HCT116 (cell line): ENCODE measurements around the gene LDHAL6B. TPM values are rescaled to one million over a fixed set of nuclear protein-coding genes. Genes with fewer than 3 reads are reported as not detected.
A peak's percentile ranks its signal among the peaks of the same experiment; 100 is the strongest.

Experiments
- ATAC-seq: fragments of 200-7000 bp; cut with Tn5 transposase; 2 replicates; pipeline ENCODE4 v1.9.1; 2020; ENCODE audit warnings: mild to moderate bottlenecking, moderate library complexity
- BruUV-seq: library from RNA; stranded (reverse); fragments of 400-500 nt; replicated peaks from 2 replicates; lab custom pipeline; 2021; lab: Mats Ljungman, UMichigan
- CTCF ChIA-PET: fragments of 300-600 bp; sonication (Branson Sonifier 250); formaldehyde crosslinking; loops from one replicate; lab custom pipeline; 2021; ENCODE audit warnings: antibody characterized with exemption; lab: Charles Lee
- POLR2A ChIA-PET: fragments of 300-600, 350-600 bp; sonication (Branson Sonifier 250); formaldehyde crosslinking; loops from one replicate; lab custom pipeline; 2021; ENCODE audit warnings: antibody characterized with exemption; lab: Charles Lee
- RAD21 ChIA-PET, 2 experiments: fragments of 300-600 bp; sonication (Branson Sonifier 250); formaldehyde crosslinking; loops; one replicate each; lab custom pipeline; 2023; ENCODE audit warnings: low total read pairs in 2 of 2; ENCODE audit not compliant: uncharacterized antibody in 2 of 2, unreplicated experiment in 2 of 2, low non-redundant PET in 1 of 2; lab: Charles Lee
- DNase-seq: peaks from one replicate; pipeline ENCODE4 v3.0.0-alpha.2; 2010; ENCODE audit warnings: low read depth, low spot score
- H2AFZ ChIP-seq: fragments of 200-600 bp; shearing (Covaris generic), sonication (generic); 2 replicates; pipeline ENCODE4 v1.6.1; 2017; ENCODE audit warnings: low read depth, mixed run types, mixed read lengths, antibody characterized with exemption, low read length; ENCODE audit not compliant: poor library complexity, severe bottlenecking
- H3K27ac ChIP-seq: 2 replicates; pipeline ENCODE4 v1.5.1; 2012; ENCODE audit warnings: low read depth, low read length
- H3K27me3 ChIP-seq: fragments of 200-600 bp; sonication (generic); 2 replicates; pipeline ENCODE4 v1.6.1; 2016; ENCODE audit warnings: mixed run types, low read length, mixed read lengths; ENCODE audit not compliant: insufficient read depth
- H3K36me3 ChIP-seq, 2 experiments: fragments of 200-500 bp in 1 of 2; fragments of 200-600 bp in 1 of 2; sonication (Bioruptor generic) in 1 of 2; sonication (generic) in 1 of 2; 2 replicates each; pipeline versions ENCODE4 v1.5.1 to v1.6.1; 2014 to 2016; ENCODE audit warnings: low read length in 2 of 2, inconsistent platforms in 1 of 2, mixed read lengths in 1 of 2, mixed run types in 1 of 2; ENCODE audit not compliant: insufficient read depth in 2 of 2, control insufficient read depth in 1 of 2
- H3K4me1 ChIP-seq, 2 experiments: fragments of 200-600 bp in 1 of 2; sonication (generic) in 1 of 2; 2 replicates each; pipeline versions ENCODE4 v1.5.1 to v1.6.1; 2012 to 2017; ENCODE audit warnings: low read length in 2 of 2, inconsistent platforms in 1 of 2, mild to moderate bottlenecking in 1 of 2, mixed read lengths in 1 of 2, mixed run types in 1 of 2, moderate library complexity in 1 of 2; ENCODE audit not compliant: insufficient read depth in 2 of 2, control insufficient read depth in 1 of 2
- H3K4me2 ChIP-seq: fragments of 200-600 bp; sonication (generic); 2 replicates; pipeline ENCODE4 v1.6.1; 2017; ENCODE audit warnings: mixed run types, low read length, mixed read lengths
- H3K4me3 ChIP-seq, 2 experiments: fragments of 200-600 bp in 1 of 2; sonication (generic) in 1 of 2; replicated peaks in 1 of 2; 2 replicates each; pipeline ENCODE4 v1.5.1; 2011 to 2016; ENCODE audit warnings: low read length in 2 of 2, control low read depth in 1 of 2, low read depth in 1 of 2, mild to moderate bottlenecking in 1 of 2, mixed read lengths in 1 of 2, mixed run types in 1 of 2
- H3K79me2 ChIP-seq: fragments of 200-600 bp; sonication (generic); 2 replicates; pipeline ENCODE4 v1.6.1; 2017; ENCODE audit warnings: mild to moderate bottlenecking, mixed run types, low read length, moderate library complexity, mixed read lengths; ENCODE audit not compliant: insufficient read depth
- H3K9ac ChIP-seq: fragments of 200-600 bp; sonication (generic); 2 replicates; pipeline ENCODE4 v1.6.1; 2016; ENCODE audit warnings: low read length, mixed read lengths
- H3K9me2 ChIP-seq: fragments of 200-600 bp; sonication (generic), shearing (Covaris generic); 2 replicates; pipeline ENCODE4 v1.6.1; 2017; ENCODE audit warnings: mixed run types, mild to moderate bottlenecking, moderate library complexity; ENCODE audit not compliant: insufficient read depth
- H3K9me3 ChIP-seq, 2 experiments: fragments of 200-500 bp in 1 of 2; fragments of 200-600 bp in 1 of 2; sonication (Bioruptor generic) in 1 of 2; sonication (generic) in 1 of 2; 2 replicates each; pipeline ENCODE4 v1.6.1; 2014 to 2017; ENCODE audit warnings: low read length in 2 of 2, mixed read lengths in 2 of 2, inconsistent platforms in 1 of 2, low read depth in 1 of 2, mild to moderate bottlenecking in 1 of 2, mixed run types in 1 of 2, moderate library complexity in 1 of 2; ENCODE audit not compliant: control insufficient read depth in 1 of 2, insufficient read depth in 1 of 2
- H4K20me1 ChIP-seq: fragments of 200-600 bp; sonication (generic), shearing (Covaris generic); 2 replicates; pipeline ENCODE4 v1.6.1; 2017; ENCODE audit warnings: mixed run types, mild to moderate bottlenecking, moderate library complexity; ENCODE audit not compliant: insufficient read depth
- CEBPB ChIP-seq: IDR thresholded peaks from 2 replicates; pipeline ENCODE4 v1.6.1; 2012; ENCODE audit warnings: low read depth
- ELF1 ChIP-seq: IDR thresholded peaks from 2 replicates; pipeline ENCODE4 v1.6.1; 2012; ENCODE audit warnings: low read depth, borderline replicate concordance
- JUND ChIP-seq: IDR thresholded peaks from 2 replicates; pipeline ENCODE4 v1.6.1; 2012
- RAD21 ChIP-seq: IDR thresholded peaks from 2 replicates; pipeline ENCODE4 v1.6.1; 2012; ENCODE audit warnings: low read depth, mild to moderate bottlenecking
- ZFX ChIP-seq: fragments of 450-650 bp; IDR thresholded peaks from 2 replicates; pipeline ENCODE4 v1.6.1; 2017
- ZNF274 ChIP-seq: fragments of 200-500 bp; sonication (Bioruptor generic); IDR thresholded peaks from 2 replicates; pipeline ENCODE4 v1.6.1; 2014; ENCODE audit warnings: mild to moderate bottlenecking, low read depth, low read length, inconsistent platforms
- intact Hi-C: fragments of 100-400 bp; cut with micrococcal nuclease; formaldehyde crosslinking; loops from 2 replicates; pipeline ENCODE4 v1.10.0; 2022
- total RNA-seq: library from RNA; stranded (reverse); gene quantifications from one replicate; pipeline ENCODE4 v1.2.1, GENCODE V29; 2021; ENCODE audit not compliant: unreplicated experiment
- TF ChIP-seq, protein P1 (sequence below), 3 experiments: fragments of 200-600 bp in 1 of 3; sonication (generic) in 1 of 3; IDR thresholded peaks in 2 of 3; conservative IDR thresholded peaks in 1 of 3; 2 replicates each; pipeline ENCODE4 v1.5.1; 2012 to 2017; ENCODE audit warnings: low read depth in 2 of 3, low read length in 2 of 3, antibody characterized with exemption in 1 of 3, borderline replicate concordance in 1 of 3, control low read depth in 1 of 3, mild to moderate bottlenecking in 1 of 3, mixed read lengths in 1 of 3, mixed run types in 1 of 3, moderate library complexity in 1 of 3; ENCODE audit not compliant: insufficient read depth in 1 of 3

The LDHAL6B gene
- total RNA-seq, 1 experiment from 2014 or later = not detected

DNA sequence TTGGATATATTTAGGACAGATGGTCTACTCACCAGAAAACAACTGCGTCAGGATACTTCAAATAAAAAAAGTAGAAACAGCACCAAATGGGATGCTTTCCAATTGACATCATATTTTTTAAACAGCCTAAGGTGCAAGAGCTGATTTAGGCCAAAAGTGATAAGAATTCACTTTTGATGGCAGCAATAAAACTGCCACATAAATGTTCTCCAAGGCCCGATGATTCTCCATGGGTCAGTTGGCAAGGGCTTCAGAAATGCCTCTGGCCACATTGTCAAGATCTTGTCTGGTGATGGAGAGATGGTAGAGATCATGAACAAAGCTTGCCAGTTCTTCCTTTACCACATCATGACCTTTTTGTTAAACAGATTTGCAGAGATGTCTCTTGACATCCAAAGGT lies 38.9 kb downstream of the LDHAL6B start:
- Histone ChIP-seq H3K27me3 (no peaks in the 10 kb centered on the region), H3K79me2 (peaks cover 4% of the 10 kb centered on the region; the same call in 1 of the 2 replicates), H3K36me3 (no peaks in the 10 kb centered on the region), H4K20me1 (no peaks in the 10 kb centered on the region), H3K4me2 (no peak overlapping the region), H3K4me3 (no peak overlapping the region), H3K9me3 (no peaks in the 10 kb centered on the region), H3K27ac (no peak overlapping the region)
- CTCF ChIA-PET = interaction anchor here (1.2 kb wide), 1 partner anchor 247 kb away, joined by 5 read pairs; no protein-coding TSS in a partner anchor
- intact Hi-C loops = loop anchor here (5.0 kb wide), 1 partner anchor 167 kb away; no protein-coding TSS in a partner anchor
- TF ChIP-seq ZFX (no peak), ELF1 (no peak), CEBPB (no peak), ZNF274 (no peak)
- TF ChIP-seq, all 23 proteins: peak for 0
- ATAC-seq (no peak), DNase-seq (no peak)
- BruUV-seq = no TSS peak
- ChIA-PET POLR2A (no interaction called here), RAD21 (no interaction called here)
- peaks cover 0 to 33% of the 10 kb centered on the region in 2 experiments; a peak in 2 of 4 replicates for H3K4me1 ChIP-seq
- no peaks in the 10 kb centered on the region for H3K9me2 ChIP-seq
- no peak overlapping the region for H2AFZ ChIP-seq
- H3K9ac ChIP-seq = no peak overlapping the region

DNA sequence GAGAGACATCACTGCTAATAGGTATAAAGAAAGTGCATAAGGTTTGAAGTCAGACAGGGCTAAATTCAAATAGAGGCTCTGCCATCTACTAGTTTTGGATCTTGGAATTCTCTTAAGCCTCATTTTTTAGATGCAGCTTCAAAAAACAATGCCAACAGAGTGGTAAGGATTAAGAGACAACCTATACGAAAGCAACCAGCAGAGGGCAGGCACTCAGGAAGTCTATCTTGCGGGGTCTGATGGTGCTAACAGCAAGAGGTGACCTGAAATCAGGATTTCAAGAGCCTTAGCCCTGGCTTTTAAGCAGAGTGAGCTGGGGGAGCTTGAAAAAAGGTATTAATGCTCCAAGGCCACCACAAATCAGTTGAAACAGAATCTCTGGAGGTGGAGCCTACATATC lies 40.7 kb downstream of the LDHAL6B start:
- H3K4me1 ChIP-seq = peaks cover 0 to 37% of the 10 kb centered on the region in 2 experiments; a peak in 2 of 4 replicates
- no peaks in the 10 kb centered on the region for H3K36me3 ChIP-seq
- ChIA-PET RAD21 (interaction anchor here in 1 of 2 experiments (1.2 kb wide), 1 partner anchor 66 kb away, joined by 3 read pairs; no protein-coding TSS in a partner anchor), POLR2A (interaction anchor here (1.5 kb wide), 1 partner anchor 125 kb away, joined by 6 read pairs; the partner anchor contains the start of gene MYO1E), CTCF (interaction anchor here (0.5 to 2.3 kb wide), 12 partner anchors 10 to 282 kb away, joined by 3 to 9 read pairs (median 4); no protein-coding TSS in a partner anchor)
- TF ChIP-seq, protein P1, sequence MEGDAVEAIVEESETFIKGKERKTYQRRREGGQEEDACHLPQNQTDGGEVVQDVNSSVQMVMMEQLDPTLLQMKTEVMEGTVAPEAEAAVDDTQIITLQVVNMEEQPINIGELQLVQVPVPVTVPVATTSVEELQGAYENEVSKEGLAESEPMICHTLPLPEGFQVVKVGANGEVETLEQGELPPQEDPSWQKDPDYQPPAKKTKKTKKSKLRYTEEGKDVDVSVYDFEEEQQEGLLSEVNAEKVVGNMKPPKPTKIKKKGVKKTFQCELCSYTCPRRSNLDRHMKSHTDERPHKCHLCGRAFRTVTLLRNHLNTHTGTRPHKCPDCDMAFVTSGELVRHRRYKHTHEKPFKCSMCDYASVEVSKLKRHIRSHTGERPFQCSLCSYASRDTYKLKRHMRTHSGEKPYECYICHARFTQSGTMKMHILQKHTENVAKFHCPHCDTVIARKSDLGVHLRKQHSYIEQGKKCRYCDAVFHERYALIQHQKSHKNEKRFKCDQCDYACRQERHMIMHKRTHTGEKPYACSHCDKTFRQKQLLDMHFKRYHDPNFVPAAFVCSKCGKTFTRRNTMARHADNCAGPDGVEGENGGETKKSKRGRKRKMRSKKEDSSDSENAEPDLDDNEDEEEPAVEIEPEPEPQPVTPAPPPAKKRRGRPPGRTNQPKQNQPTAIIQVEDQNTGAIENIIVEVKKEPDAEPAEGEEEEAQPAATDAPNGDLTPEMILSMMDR (IDR thresholded peaks at IDR 0.05 in 2 of 3, conservative IDR thresholded peaks at IDR 0.05 in 1 of 3; ENCODE audit: borderline replicate concordance in 1 of 3, insufficient read depth in 1 of 3, low read depth in 2 of 3, low read length in 2 of 3) = peak; percentile 41 to 77 (median 70); a peak in 5 of 6 replicates
- TF ChIP-seq RAD21 = peak; percentile 71
- no peak for TF ChIP-seq JUND
- intact Hi-C loops = loop anchor here (1.0 to 5.0 kb wide), 2 partner anchors 165 to 246 kb away; no protein-coding TSS in a partner anchor
- no peaks in the 10 kb centered on the region for H3K9me3 ChIP-seq
- no peak overlapping the region for H3K4me2 ChIP-seq
- H3K27ac ChIP-seq = no peak overlapping the region
- H3K9ac ChIP-seq = no peak overlapping the region
- H4K20me1 ChIP-seq = no peaks in the 10 kb centered on the region
- H3K4me3 ChIP-seq = no peak overlapping the region
- peak; percentile 94 for ATAC-seq
- H2AFZ ChIP-seq = no peak overlapping the region
- no peak for DNase-seq
- H3K79me2 ChIP-seq = no peaks in the 10 kb centered on the region
- no peaks in the 10 kb centered on the region for H3K27me3 ChIP-seq
- H3K9me2 ChIP-seq = no peaks in the 10 kb centered on the region
- BruUV-seq = no TSS peak
